Hematopoietic multipotent progenitor cell treated with erythropoietin and hydrocortisone succinate and interleukin-3 and kit ligand, for 15 days (in vitro differentiated cells): ENCODE data around the gene RAD23A.
"Not testable (repeated sequence)": the region's sequence is repeated elsewhere in the genome, so short reads cannot be mapped to it uniquely, and the experiment has no call there.

Experiments used
- DNase-seq: peaks from one replicate; pipeline ENCODE4 v3.0.0-alpha.2; 2015; ENCODE audit warnings: low spot score

The RAD23A gene

DNA sequence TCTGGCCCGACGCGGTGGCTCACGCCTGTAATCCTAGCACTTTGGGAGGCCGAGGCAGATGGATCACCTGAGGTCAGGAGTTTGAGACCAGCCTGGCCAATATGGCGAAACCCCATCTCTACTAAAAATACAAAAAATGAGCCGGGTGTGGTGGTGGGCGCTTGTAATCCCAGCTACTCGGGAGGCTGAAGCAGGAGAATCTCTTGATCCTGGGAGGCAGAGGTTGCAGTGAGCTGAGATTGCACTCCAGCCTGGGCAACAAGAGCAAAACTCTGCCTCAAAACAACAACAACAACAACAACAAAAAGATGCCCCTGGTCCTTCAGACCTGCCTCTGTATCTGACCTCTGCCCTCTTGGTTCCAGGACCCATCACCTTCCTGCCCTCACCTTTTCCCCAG is 9.9 kb downstream of the RAD23A start:
- not testable (repeated sequence) for DNase-seq

DNA sequence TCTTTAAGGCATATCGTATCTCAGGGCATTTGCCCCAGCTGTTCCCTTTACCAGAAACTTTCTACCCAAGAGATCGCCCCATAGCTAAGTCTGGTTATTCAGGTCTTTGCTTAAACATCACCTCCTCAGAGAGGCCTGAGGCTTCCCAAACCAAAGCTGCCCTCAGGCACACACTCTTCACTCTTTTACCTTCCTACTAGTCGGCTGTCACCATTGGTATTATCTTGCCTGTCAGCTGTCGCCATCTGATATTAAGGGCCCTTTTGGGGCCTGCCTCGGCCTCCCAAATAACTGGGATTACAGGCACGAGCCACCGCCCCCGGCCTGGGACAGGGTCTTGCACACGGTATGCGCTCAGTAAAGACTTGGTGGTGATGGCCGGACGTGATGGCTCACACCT is 10.3 kb downstream of the RAD23A start:
- no peak for DNase-seq

DNA sequence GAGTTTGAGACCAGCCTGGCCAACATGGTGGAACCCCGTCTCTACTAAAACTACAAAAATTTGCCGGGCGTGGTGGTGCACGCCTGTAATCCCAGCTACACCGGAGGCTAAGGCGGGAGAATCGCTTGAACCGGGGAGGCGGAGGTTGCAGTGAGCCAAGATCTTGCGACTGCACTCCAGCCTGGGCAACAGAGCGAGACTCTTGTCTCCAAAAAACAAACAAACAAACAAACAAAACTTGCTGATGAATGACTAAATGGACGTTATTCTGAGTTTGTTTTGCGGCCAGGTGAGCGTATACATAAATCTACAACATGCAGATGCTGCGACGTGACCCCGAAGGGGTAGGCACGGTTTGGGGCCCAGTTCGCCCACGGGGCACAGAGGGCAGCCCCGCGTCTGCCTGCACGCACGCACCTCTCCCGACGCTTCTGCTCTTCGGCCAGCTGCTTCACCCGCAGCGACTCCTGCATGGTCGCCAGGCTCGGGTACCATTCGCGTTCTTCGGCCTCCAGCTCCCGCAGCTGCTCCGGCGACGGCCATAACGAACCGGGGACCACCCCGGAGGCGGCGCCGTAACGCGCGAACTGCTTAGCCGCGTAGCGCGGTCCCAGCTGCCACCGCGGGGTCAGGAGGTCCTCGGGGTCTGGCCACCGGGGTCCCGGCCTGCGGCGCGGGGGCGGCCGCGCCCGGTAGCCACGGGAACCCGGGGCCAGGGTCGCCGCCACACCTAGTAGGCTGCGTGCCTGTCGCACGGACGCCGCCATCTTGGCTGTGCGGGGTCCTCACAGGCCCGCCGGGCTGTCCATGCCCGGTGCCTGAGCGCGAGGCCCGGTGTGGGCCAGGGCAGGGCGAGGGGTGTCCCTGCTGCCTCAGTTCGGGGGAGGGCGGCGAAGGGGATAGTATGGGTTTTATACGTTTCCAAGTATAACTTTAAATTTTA is 11.1 kb downstream of the RAD23A start, which contains the start of gene GADD45GIP1:
GADD45GIP1 (minus strand) TSS at position 778 of the 943 bp plus-strand sequence; CDS start at position 767, 11 bp downstream.
- DNase-seq, result peak; percentile 80

DNA sequence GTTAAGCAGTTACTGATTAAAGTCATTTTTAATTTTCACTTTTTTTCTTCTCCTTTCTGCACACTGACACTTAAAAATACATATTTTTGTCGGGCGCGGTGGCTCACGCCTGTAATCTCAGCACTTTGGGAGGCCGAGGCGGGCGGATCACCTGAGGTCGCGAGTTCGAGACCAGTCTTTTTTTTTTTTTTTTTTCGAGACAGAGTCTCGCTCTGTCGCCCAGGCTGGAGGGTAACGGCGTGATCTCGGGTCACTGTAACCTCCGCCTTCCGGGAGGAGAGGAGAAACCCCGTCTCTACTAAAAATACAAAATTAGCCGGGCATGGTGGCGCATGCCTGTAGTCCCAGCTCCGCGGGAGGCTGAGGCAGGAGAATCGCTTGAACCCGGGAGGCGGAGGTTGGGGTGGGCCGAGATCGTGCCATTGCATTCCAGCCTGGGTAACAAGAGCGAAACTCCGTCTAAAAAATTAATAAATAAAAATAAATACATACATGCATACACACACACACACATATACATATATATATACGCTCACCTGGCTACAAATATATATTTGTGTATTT is 11.8 kb downstream of the RAD23A start:
- DNase-seq, result not testable (repeated sequence)

DNA sequence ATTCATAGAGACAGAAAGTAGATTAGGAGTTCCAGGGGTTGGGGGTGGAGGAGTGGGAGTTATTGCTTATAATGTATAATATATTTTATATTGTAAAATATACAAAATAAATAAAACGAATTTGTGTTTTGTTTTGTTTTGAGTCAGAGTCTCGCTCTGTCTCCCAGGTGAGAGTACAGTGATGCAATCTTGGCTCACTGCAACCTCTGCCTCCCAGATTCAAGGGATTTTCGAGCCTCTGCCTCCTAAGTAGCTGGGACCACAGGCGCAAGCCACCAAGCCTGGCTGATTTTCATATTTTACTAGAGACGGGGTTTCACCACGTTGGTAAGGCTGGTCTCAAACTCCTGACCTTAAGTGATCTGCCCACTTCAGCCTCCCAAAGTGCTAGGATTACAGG is 13.8 kb downstream of the RAD23A start:
- DNase-seq, result no peak

DNA sequence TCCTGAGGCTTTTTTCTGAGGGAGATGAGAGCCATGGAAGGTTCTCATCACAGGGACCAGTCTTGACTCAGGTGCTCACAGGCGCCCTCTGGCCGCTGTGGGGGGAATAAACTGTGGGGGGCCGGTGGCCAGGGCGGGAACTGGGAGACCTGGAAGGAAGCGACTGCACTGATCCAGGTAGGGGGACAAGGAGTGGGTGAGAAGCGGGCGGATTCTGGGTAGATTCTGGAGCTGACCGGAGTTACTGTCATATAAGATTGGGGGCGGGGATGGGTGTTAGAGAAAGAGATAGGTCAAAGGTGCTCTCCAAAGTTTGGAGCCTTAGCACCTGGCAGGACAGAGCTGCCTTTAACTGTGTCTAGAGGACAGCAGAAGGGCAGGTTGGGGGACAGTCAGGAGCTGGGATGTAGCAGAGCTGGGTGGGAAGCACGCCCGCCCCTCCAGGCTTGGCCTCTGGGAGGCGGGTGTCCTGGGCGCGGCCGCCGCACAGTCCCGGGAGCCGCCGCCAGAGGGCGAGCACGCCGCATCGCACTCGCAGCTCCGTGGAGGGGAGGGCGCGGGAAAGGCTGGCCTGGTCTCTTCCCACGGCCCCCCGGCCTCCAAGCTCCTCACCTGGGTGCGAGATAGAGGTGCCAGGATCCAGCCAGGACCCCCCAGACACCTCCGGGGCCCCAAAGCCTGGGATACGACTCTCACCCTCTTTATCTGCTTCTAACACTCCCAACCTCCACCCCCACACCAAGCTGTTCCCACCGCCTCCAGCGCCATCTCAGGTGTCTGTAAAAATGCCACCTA is 19.6 kb downstream of the RAD23A start:
- peak; percentile 88 for DNase-seq

DNA sequence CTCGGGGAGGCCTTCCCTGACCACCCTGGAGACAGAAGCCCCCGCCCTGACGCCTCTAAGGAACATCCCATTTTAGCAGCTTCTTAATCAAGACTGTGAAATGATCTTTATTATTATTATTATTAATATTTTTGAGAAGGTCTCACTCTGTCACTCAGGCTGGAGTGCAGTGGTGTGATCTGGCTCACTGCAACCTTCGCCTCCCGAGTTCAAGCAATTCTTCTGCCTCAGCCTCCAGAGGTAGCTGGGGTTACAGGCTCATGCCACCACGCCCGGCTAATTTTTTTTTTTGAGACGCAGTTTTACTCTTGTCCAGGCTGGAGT is 20.1 kb downstream of the RAD23A start:
- DNase-seq, result no peak

DNA sequence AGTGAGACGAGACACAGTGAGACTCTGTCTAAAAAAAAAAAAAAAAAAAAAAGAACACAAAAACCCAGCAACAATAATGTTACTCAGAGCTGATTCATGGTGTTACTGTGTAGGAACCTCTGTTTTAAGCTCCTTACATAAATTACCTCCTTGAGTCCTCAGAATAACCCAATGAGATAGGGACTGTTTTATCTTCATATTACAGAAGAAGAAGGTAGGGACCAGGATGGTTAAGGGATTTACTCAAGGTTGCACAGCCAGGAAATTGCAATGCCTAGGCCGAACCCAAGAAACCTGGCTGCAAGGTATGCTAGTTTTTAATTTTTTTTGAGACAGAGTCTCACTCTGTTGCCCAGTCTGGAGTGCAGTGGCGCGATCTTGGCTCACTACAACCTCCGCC is 22.2 kb downstream of the RAD23A start:
- DNase-seq, result no peak

DNA sequence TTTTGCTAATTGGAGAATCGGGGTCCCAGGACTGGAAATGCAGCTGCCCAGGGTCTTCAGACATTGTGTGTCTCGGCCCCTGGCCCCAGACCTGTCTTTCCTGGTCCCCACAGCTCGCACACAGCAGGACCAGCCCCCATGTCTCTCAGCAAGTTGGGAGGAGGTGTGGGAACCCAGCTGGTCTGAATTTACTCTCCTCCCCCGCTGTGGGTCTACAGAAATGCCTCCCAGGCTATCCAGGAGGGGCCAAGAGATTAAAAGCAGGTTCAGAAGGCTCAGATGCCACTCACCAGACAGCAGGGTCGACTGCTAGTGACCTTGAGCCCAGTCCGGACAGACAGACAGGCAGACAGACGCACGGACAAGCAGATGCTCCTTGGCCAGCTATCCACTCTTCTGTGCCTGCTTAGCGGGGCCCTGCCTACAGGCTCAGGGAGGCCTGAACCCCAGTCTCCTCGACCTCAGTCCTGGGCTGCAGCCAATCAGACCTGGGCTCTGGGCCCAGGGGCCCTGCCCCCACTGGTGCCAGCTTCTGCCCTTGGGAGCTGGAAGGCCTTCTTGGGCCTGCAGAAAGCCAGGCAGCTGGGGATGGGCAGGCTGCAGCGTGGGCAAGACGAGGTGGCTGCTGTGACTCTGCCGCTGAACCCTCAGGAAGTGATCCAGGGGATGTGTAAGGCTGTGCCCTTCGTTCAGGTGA is 23.8 kb downstream of the RAD23A start, which contains the start of gene DAND5:
DAND5 (plus strand) TSS at position 285 of the 697 bp plus-strand sequence; CDS start at position 370, 85 bp downstream.
- DNase-seq, result no peak

DNA sequence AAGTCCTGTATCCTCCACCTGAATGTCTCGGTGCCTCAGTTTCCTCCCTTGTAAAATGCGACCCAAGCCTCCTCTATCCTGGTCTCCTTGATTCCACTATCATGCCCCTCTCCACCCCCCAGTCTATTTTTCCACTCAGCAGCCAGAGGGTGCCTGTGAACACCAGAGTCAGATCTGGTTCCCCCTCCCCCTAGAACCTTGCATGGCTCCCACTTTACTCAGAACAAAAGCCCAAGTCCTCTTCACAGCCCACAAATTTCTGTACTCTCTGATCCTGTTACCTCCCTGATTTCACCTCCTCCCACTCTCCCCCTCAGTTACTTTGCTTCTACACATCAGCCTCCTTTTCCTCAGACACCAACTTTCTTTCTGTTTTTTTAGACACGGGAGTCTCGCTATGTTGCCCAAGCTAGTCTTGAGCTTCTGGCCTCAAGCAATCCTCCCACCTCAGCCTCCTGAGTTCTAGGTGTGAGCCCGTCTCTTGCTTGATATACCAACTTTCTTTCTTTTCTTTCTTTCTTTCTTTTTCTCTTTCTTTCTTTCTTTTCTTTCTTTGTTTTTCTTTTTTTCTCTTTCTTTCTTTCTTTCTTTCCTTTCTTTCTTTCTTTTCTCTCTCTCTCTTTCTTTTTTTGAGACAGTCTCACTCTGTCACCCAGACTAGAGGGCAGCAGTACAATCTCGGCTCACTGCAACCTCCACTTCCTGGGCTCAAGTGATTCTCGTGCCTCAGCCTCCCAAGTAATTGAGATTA is 24.6 kb downstream of the RAD23A start:
- no peak for DNase-seq

DNA sequence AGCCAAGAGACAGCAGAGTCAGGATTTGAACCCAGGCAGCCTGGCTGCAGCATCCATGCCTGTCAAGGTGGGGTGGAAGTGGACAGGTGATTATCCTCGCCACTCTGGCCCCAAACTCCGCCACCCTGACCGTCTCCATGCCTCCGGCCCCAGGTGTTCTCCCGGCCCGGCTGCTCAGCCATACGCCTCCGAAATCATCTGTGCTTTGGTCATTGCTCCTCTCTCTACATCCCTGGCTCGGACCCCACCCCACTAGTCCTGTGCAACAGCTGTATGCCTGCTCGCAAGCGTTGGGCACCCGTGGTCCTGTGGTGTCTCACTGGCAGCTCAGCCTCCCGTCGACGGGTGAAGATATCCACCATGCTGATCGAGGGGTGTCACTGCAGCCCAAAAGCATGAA is 27.6 kb downstream of the RAD23A start:
- no peak for DNase-seq

DNA sequence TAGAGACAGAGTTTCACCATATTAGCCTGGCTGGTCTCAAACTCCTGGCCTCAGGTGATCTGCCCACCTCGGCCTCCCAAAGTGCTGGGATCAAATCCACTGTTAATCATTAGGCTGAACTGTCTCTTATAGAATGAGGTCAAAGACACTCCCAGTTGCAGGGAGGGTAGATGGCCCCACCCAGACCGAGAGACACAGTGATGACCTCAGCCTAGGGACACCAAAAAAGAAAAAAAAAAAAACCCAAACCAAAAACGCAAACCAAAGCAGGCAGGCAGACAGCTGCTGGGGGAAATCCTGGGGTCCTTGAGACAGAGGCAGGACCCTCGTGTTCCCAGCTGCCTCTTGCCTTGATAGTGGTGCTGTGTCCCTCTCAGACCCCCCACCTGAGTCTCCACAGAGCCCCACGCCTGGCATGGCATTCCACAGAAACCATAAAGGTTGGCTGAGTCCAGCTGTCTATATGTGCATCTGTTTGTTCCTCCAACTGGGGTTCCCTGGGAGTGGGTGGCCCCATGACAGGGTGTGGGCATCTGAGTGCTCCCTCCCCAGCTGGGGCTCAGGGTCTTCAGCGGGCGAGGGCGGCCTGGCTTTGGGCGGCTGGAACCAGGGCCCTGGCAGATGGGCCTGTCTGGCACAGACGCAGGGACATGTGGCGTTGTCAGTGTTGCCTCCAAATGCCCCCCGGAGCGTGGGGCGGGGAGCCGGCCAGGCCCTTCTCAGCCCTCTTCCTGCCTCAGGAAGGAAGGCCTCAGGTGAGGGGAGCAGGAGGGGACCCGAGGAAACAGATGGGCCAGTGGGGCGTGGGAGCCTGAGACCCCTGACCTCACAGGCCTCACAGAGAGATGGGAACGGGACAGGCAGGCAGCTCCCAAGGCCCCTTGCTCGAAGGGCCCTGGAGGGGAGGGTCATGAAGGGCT is 28.9 kb downstream of the RAD23A start:
- peak; percentile 73 for DNase-seq

DNA sequence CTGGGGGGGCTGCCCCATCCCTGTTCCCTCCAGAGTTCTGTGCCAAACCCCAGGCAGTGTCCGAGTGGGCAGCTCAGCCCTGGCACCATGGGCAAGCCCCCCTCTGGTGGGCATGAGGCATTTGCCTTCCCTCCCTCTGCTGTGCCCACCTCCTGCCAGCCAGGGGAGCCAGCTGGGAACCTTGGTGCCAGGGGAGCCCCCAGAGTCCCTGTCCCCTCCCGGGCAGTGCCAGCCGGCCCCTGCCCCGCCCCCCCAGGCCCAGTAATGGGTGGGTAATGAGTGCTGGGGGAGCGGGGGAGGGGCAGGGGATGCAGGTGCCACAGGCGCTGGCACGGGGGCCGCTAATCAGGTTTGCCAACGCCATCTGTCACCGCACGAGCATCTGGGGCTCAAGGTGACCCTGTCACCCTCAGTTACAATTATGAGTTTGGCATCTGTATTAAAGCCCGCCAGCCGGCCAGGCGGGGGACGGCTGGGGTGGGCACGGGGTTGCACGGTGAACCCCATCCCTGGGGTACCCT is 29.6 kb downstream of the RAD23A start:
- DNase-seq, result no peak

DNA sequence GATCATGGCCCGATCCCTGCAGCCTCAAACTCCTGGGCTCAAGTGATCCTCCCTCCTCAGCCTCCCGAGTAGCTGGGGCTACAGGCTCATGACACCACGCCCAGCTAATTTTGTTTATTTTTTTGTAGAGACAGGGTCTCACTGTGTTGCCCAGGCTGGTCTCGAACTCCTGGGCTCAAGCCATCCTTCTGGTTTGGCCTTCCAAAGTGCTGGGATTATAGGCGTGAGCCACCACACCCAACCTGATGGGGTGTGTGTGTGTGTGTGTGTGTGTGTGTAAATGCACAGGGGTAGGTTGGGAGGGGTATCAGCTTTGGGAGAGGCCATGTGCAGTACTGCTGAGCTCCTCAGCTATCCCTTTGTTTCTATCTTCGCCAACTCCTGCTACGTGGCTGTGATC is 30.4 kb downstream of the RAD23A start:
- DNase-seq, result not testable (repeated sequence)

DNA sequence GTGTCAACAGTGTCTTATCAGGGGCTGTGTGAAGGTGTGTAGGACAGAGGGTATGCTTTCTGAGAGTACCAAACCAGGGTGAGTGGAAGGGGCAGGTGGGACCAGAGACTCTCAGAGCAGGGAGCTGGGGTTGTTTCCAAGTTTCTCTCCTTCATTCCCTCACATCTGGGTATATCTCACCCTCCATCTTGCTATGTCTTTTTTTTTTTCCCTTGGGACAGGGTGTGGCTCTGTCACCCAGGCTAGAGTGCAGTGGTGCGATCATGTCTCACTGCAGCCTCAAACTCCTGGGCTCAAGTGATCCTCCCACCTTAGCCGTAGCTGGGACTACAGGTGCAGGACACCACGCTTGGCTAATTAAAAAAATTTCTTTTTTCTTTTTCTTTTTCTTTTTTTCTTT is 34.3 kb downstream of the RAD23A start:
- no peak for DNase-seq

DNA sequence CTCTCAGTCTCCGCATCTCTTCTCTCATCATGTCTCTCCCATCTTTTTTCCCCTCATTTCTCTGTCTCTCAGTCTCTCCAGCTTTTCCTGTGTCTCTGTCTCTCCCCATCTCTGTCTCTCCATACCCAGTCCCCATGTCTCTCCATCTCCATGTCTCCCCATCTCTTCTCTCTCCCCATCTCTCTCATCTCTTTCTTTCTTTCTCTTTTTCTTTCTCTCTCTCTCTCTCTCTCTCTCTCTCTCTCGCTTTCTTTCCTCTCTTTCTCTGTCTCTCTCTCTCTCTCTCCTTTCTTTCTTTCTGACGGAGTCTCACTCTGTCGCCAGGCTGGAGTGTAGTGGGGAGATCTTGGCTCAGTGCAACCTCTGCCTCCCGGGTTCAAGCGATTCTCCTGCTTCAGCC is 37.0 kb downstream of the RAD23A start:
- no peak for DNase-seq

DNA sequence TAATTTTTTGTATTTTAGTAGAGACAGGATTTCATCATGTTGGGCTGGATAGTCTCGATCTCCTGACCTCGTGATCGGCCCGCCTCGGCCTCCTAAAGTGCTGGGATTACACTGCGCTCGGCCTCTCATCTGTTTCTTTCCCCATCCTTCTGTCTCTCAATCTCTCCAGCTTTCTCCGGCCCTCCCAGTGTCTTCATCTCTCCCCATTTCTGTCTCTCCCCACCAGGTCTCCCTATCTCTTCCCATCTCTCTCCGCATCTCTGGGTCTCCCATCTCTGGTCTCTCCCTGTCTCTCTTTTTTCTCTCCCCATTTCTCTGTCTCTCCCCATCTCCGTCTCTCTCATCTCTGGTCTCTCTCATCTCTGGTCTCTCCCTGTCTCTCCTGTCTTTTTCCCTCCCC is 37.4 kb downstream of the RAD23A start:
- no peak for DNase-seq

DNA sequence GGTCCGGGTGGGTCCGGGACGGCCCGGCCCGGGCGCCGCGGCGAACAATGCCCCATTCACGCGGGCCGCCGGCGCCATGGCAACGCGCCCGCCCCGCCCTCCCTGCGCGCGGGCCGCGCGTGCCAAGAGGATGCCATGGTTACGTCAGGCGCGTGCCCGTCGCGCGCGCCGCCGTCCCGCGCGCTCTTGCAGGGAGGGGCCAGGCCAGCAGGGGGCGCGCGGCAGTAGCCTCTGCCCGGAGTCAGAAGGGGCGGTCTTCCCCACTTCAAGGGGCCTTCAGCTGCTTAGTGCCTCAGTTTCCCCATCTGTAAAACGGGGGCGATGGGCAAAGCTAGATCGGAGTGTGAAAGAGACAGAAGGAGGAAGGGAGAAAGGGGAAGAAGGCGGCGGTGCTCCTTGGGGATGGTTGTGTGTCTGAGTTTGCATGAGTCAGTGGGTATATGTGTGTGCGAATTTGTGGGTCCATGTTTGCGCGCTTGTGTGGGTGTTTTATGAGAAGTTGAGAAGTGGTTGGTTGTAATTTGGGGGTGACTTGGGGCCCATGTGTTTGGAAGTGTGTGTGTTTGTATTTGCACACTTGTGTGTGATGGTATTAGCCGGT is 38.0 kb downstream of the RAD23A start:
- peak; percentile 85 for DNase-seq

DNA sequence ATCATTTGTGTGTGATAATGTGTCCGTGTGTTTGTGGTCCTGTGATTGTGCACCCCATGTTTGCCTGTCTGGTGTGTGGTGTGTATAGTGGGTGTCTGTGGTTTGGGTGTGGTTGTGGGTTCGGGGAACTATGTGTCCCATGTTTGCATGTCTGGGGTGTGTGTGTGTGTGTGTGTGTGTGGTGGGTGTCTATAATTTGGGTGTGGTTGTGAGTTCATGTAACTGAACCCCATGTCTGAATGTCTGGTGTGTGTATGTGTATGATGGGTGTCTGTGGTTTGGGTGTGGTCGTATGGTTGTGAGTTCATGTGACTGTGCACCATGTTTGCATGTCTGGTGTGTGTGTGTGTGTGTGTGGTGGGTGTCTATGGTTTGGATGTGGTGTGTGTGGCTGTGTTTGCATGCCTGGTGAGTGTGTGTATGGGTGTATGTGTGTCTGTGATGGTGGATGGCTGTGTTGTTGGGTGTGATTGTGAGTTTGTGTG is 38.5 kb downstream of the RAD23A start:
- DNase-seq, result no peak
